B cell (primary cell): ENCODE measurements around the gene CCR5AS.

Experiments used
- ATAC-seq: fragments of 200-7000 bp; cut with Tn5 transposase; one replicate; pipeline ENCODE4 v1.10.0; 2021; ENCODE audit warnings: low read depth, mild to moderate bottlenecking, moderate number of reproducible peaks, moderate library complexity
- CTCF ChIA-PET: fragments of 350-600 bp; sonication (Branson Sonifier 250); formaldehyde crosslinking; loops from one replicate; lab custom pipeline; 2021; ENCODE audit warnings: antibody characterized with exemption, inconsistent platforms; lab: Charles Lee
- POLR2A ChIA-PET: fragments of 350-600 bp; sonication (Branson Sonifier 250); formaldehyde crosslinking; loops from one replicate; lab custom pipeline; 2021; ENCODE audit warnings: antibody characterized with exemption; lab: Charles Lee
- DNase-seq: peaks from one replicate; pipeline ENCODE4 v3.0.0; 2013
- H2AFZ ChIP-seq: 2 replicates; pipeline ENCODE4 v1.6.1; 2012; ENCODE audit warnings: mild to moderate bottlenecking, low read depth, low read length; ENCODE audit not compliant: insufficient read depth, poor library complexity, severe bottlenecking
- H3K27ac ChIP-seq, 2 donors: 1 replicate in 1 of 2; 2 replicates in 1 of 2; pipeline ENCODE4 v1.5.1; 2012 to 2013; ENCODE audit warnings: low read length in 2 of 2, mild to moderate bottlenecking in 2 of 2, moderate library complexity in 1 of 2
- H3K27me3 ChIP-seq, 4 experiments: fragments of 200-600 bp in 1 of 4; sonication (generic) in 1 of 4; replicated peaks in 1 of 4; 1 replicate in 2 of 4; 2 replicates in 2 of 4; pipeline versions ENCODE4 v1.6.1 to v1.7.0; 2013 to 2016; ENCODE audit warnings: low read length in 3 of 4, mild to moderate bottlenecking in 2 of 4, mixed read lengths in 1 of 4, moderate library complexity in 1 of 4; ENCODE audit not compliant: insufficient read depth in 4 of 4, control insufficient read depth in 3 of 4; ENCODE audit errors: control extremely low read depth in 1 of 4
- H3K36me3 ChIP-seq, 2 experiments: replicated peaks in 1 of 2; 1 replicate in 1 of 2; 2 replicates in 1 of 2; pipeline versions ENCODE4 v1.6.1 to v1.7.1; 2013; ENCODE audit warnings: low read length in 1 of 2; ENCODE audit not compliant: insufficient read depth in 2 of 2, control insufficient read depth in 1 of 2; ENCODE audit errors: control extremely low read depth in 1 of 2, extremely low read depth in 1 of 2
- H3K4me1 ChIP-seq, 2 donors: fragments of 200-600 bp in 1 of 2; sonication (generic) in 1 of 2; 1 replicate in 1 of 2; 2 replicates in 1 of 2; pipeline versions ENCODE4 v1.5.1 to v1.6.1; 2013 to 2017; ENCODE audit warnings: low read length in 2 of 2; ENCODE audit not compliant: control insufficient read depth in 2 of 2, insufficient read depth in 2 of 2
- H3K4me2 ChIP-seq: replicated peaks from 2 replicates; pipeline ENCODE3; 2012; ENCODE audit warnings: mild to moderate bottlenecking, low read depth, low read length; ENCODE audit not compliant: poor library complexity, severe bottlenecking
- H3K4me3 ChIP-seq, 5 experiments: fragments of 200-600 bp in 1 of 5; sonication (generic) in 1 of 5; 1 replicate in 3 of 5; 2 replicates in 2 of 5; pipeline versions ENCODE4 v1.5.1 to v1.7.0; 2011 to 2016; ENCODE audit warnings: low read length in 4 of 5, mild to moderate bottlenecking in 4 of 5, low read depth in 2 of 5, control low read depth in 1 of 5, moderate library complexity in 1 of 5; ENCODE audit not compliant: insufficient read depth in 1 of 5; ENCODE audit errors: control extremely low read depth in 1 of 5, extremely low read depth in 1 of 5
- H3K79me2 ChIP-seq: fragments of 200-600 bp; sonication (generic); one replicate; pipeline ENCODE4 v1.6.0; 2016; ENCODE audit warnings: low read length; ENCODE audit not compliant: control insufficient read depth, insufficient read depth
- H3K9ac ChIP-seq: fragments of 200-600 bp; sonication (generic); 2 replicates; pipeline ENCODE4 v1.6.1; 2017; ENCODE audit warnings: mild to moderate bottlenecking, low read length, moderate library complexity
- H3K9me3 ChIP-seq, 3 donors: one replicate each; pipeline versions ENCODE4 v1.6.1 to v1.7.1; 2013; ENCODE audit warnings: low read length in 2 of 3; ENCODE audit not compliant: control insufficient read depth in 2 of 3, insufficient read depth in 1 of 3; ENCODE audit errors: control extremely low read depth in 1 of 3
- H4K20me1 ChIP-seq: 2 replicates; pipeline ENCODE4 v1.6.0; 2012; ENCODE audit warnings: mild to moderate bottlenecking, low read length; ENCODE audit not compliant: insufficient read depth, control insufficient read depth, poor library complexity, severe bottlenecking
- H3K27ac Mint-ChIP-seq: one replicate; pipeline ENCODE4 v1.8.0; 2021; ENCODE audit warnings: mixed read lengths
- H3K27me3 Mint-ChIP-seq: one replicate; pipeline ENCODE4 v1.8.0; 2021; ENCODE audit warnings: mixed read lengths
- H3K4me1 Mint-ChIP-seq: one replicate; pipeline ENCODE4 v1.8.0; 2021; ENCODE audit warnings: mixed read lengths
- H3K4me3 Mint-ChIP-seq: one replicate; pipeline ENCODE4 v1.8.0; 2021; ENCODE audit warnings: mixed read lengths
- H3K9me3 Mint-ChIP-seq: one replicate; pipeline ENCODE4 v1.8.0; 2022; ENCODE audit warnings: mixed read lengths; ENCODE audit not compliant: insufficient read depth
- EZH2 ChIP-seq: IDR thresholded peaks from 2 replicates; pipeline ENCODE4 v1.6.1; 2012; ENCODE audit warnings: borderline replicate concordance, low read depth, mild to moderate bottlenecking, moderate library complexity, low read length; ENCODE audit not compliant: insufficient read depth, poor library complexity, severe bottlenecking
- WGBS: methylation state at CpG from one replicate; pipeline ENCODE4 v1.1.5; 2013; ENCODE audit warnings: missing lambda C conversion rate; ENCODE audit not compliant: insufficient coverage; 5-methylcytosine and 5-hydroxymethylcytosine counted together
- intact Hi-C: fragments of 100-400 bp; cut with micrococcal nuclease; formaldehyde crosslinking; loops from one replicate; pipeline ENCODE4 v1.10.0; 2022
- TF ChIP-seq, protein P1 (sequence below): fragments of 200-600 bp; IDR thresholded peaks from one replicate; pipeline ENCODE4 v1.8.0; 2022; ENCODE audit warnings: antibody characterized with exemption, mild to moderate bottlenecking

Gene CCR5AS

DNA sequence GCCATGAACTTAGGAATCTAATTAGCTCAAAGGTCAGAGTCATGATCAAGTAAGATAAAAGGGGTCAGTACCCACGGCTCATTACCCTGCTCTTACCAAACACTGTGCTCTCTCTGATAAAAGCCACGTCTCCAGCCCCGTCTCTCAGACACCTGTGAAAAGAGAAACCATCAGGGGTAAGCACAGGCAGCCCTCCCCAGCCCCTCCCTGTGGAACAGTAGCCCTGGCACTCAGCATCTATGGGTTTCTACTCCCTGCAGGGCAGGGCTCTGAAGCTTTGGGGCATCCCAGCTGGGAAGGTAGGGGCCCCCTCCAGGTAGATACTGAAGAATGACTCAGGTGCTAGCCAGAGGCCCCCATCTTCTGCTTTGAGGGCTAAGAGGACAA, 47.3 kb upstream of the CCR5AS start:
- Histone ChIP-seq H3K4me2 (no peak overlapping the region), H3K4me1 (no peaks in the 10 kb centered on the region), H3K36me3 (no peaks in the 10 kb centered on the region), H3K27me3 (peaks cover 0 to 5% (median 2%) of the 10 kb centered on the region in 4 experiments), H4K20me1 (no peaks in the 10 kb centered on the region), H3K9ac (no peak overlapping the region), H3K79me2 (no peaks in the 10 kb centered on the region), H3K9me3 (peaks cover 0 to 6% (median 0%) of the 10 kb centered on the region in 3 donors), H3K27ac (no peak overlapping the region), H3K4me3 (no peak overlapping the region), H2AFZ (no peak overlapping the region)
- TF ChIP-seq, protein P1, sequence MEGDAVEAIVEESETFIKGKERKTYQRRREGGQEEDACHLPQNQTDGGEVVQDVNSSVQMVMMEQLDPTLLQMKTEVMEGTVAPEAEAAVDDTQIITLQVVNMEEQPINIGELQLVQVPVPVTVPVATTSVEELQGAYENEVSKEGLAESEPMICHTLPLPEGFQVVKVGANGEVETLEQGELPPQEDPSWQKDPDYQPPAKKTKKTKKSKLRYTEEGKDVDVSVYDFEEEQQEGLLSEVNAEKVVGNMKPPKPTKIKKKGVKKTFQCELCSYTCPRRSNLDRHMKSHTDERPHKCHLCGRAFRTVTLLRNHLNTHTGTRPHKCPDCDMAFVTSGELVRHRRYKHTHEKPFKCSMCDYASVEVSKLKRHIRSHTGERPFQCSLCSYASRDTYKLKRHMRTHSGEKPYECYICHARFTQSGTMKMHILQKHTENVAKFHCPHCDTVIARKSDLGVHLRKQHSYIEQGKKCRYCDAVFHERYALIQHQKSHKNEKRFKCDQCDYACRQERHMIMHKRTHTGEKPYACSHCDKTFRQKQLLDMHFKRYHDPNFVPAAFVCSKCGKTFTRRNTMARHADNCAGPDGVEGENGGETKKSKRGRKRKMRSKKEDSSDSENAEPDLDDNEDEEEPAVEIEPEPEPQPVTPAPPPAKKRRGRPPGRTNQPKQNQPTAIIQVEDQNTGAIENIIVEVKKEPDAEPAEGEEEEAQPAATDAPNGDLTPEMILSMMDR = no peak
- TF ChIP-seq EZH2 = no peak
- peaks cover 24% of the 10 kb centered on the region for H3K27me3 Mint-ChIP-seq
- ATAC-seq (no peak), DNase-seq (no peak)
- H3K4me3 Mint-ChIP-seq = no peak overlapping the region
- intact Hi-C loops = no loop called here
- H3K27ac Mint-ChIP-seq = no peak overlapping the region
- POLR2A ChIA-PET = no interaction called here
- WGBS = 56% methylated on average over 3 of the region's 3 CpGs
- H3K4me1 Mint-ChIP-seq = peaks cover 3% of the 10 kb centered on the region
- no peaks in the 10 kb centered on the region for H3K9me3 Mint-ChIP-seq
- CTCF ChIA-PET = no interaction called here

DNA sequence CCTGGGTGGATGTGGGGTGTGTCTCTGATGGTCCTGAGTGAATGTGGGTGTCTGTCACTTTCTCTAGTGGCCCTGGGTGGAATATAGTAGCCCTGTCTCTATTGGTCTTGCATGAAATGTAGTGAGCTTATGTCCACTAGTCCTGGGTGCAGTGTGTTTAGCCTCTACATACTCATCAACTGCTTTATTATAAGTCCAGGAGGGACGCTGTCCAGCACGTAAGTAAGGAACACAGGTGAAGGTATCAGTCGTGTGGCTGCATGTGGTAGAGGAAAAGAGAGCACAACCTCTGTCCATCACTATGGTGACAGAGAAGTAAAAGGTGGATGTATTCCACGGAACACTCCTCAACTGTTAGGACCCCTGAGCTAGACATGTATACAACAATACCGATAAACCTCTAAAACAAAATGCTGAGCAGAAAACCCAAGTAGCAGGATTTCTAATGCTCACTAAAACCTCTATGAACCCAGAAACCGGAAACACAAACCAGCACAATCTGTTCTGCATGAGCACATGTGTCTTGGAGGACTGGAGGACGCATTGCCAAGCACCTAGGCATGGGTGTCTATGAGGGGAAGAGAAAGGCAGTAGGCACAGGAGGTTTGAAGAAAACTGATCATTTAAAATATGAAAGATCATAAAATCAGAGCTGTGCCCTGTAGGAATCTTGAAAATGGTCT, 46.8 kb upstream of the CCR5AS start:
- peaks cover 0 to 6% (median 0%) of the 10 kb centered on the region in 3 donors for H3K9me3 ChIP-seq
- Mint-ChIP-seq H3K9me3 (no peaks in the 10 kb centered on the region), H3K27ac (no peak overlapping the region), H3K4me3 (no peak overlapping the region), H3K4me1 (peaks cover 3% of the 10 kb centered on the region), H3K27me3 (peaks cover 18% of the 10 kb centered on the region)
- 40% methylated on average over 1 of the region's 7 CpGs for WGBS
- H3K27ac ChIP-seq = no peak overlapping the region
- H3K36me3 ChIP-seq = no peaks in the 10 kb centered on the region
- CTCF ChIA-PET = no interaction called here
- H3K4me3 ChIP-seq = no peak overlapping the region
- H3K4me1 ChIP-seq = no peaks in the 10 kb centered on the region
- no peak for TF ChIP-seq EZH2
- TF ChIP-seq, protein P1 = no peak
- no peak overlapping the region for H3K4me2 ChIP-seq
- POLR2A ChIA-PET = no interaction called here
- H2AFZ ChIP-seq = no peak overlapping the region
- ATAC-seq (peak; percentile 31), DNase-seq (no peak)
- H3K27me3 ChIP-seq = peaks cover 0 to 5% (median 0%) of the 10 kb centered on the region in 4 experiments
- no peak overlapping the region for H3K9ac ChIP-seq
- no peaks in the 10 kb centered on the region for H4K20me1 ChIP-seq
- intact Hi-C loops = no loop called here
- H3K79me2 ChIP-seq = no peaks in the 10 kb centered on the region
